NB4 (cell line): Measurements from ENCODE around the gene LRFN4.

Experiments
- POLR2A ChIP-seq: IDR thresholded peaks from 2 replicates; pipeline ENCODE4 v1.6.1; 2011; ENCODE audit warnings: mild to moderate bottlenecking; ENCODE audit not compliant: insufficient read length; ENCODE audit errors: extremely low read depth
- TF ChIP-seq, protein P1 (sequence below): IDR thresholded peaks from one replicate; pipeline ENCODE4 v1.5.1; 2012; ENCODE audit warnings: low read depth, low read length

DNA sequence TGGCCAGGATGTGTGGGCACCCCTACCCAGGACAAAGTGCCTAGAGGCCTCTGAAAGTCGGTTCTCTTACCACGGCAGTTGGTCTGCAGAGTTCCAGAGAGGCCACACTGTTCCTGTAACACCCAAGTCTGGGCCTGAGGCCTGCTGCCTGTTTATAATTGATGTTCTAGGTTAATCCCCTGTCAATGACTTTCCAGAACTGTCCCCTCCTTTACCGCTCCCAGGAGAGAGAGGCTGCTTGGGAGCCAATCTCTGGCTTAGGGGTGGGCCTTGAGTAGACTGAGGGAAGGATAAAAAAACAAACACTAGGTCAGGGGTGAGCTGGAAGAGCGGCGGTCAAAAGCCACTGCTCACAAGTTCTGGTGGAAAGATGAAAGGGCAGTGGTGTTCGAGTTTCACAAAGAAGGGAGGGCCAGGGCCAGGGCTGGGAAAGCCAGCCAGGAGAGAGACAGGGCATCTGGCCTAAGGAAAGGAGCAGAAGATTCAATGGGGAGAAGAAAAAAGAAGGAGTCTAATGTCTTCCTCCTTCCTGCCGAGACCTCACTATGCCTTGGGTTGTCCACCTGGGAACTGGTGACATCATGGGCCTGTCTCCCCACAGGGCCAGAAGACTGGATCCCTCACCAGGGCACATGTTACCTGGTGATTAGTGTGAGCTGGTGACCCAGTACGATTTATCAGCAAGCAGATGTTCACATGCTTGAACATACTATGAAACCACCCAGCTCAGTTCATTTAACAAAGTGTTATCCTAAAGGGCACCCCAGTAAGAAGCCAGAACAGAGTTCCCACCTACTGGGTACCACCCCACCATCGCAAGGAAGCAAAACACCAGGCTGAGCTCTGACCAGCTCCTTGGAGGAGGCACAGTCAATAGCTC lies 51.1 kb downstream of the LRFN4 start:
- TF ChIP-seq POLR2A, result no peak
- TF ChIP-seq, protein P1, sequence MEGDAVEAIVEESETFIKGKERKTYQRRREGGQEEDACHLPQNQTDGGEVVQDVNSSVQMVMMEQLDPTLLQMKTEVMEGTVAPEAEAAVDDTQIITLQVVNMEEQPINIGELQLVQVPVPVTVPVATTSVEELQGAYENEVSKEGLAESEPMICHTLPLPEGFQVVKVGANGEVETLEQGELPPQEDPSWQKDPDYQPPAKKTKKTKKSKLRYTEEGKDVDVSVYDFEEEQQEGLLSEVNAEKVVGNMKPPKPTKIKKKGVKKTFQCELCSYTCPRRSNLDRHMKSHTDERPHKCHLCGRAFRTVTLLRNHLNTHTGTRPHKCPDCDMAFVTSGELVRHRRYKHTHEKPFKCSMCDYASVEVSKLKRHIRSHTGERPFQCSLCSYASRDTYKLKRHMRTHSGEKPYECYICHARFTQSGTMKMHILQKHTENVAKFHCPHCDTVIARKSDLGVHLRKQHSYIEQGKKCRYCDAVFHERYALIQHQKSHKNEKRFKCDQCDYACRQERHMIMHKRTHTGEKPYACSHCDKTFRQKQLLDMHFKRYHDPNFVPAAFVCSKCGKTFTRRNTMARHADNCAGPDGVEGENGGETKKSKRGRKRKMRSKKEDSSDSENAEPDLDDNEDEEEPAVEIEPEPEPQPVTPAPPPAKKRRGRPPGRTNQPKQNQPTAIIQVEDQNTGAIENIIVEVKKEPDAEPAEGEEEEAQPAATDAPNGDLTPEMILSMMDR, result no peak
